ENCODE measurements around the gene CLIP2. TPM values are rescaled to one million over a fixed set of nuclear protein-coding genes. Genes with fewer than 3 reads are reported as not detected.
A peak's percentile ranks its signal among the peaks of the same experiment; 100 is the strongest.

The CLIP2 gene
- total RNA-seq, 1 donor from 2014 or later, result 32.6 TPM

- TF ChIP-seq CTCF (IDR thresholded peaks at IDR 0.05), result no peak
- H3K36me3 Mint-ChIP-seq (ENCODE audit: low read depth), result no peaks in the 10 kb centered on the region
- H3K27ac Mint-ChIP-seq (ENCODE audit: unreplicated experiment), result no peak overlapping the region
Measured at GRCh38 chr7:74266191-74266963, 22.8 kb upstream of the CLIP2 start.

GRCh38 chr7:74267756-74268565 is 21.2 kb upstream of the CLIP2 start:
- Mint-ChIP-seq H3K27ac (ENCODE audit: unreplicated experiment) (no peak overlapping the region), H3K4me1 (ENCODE audit: low read depth) (peaks cover 20% of the 10 kb centered on the region), H3K36me3 (ENCODE audit: low read depth) (no peaks in the 10 kb centered on the region), H3K4me3 (ENCODE audit: unreplicated experiment) (no peak overlapping the region), H3K27me3 (ENCODE audit: low read depth) (no peaks in the 10 kb centered on the region), H3K9me3 (ENCODE audit: low read depth) (no peaks in the 10 kb centered on the region)
- no peak for TF ChIP-seq CTCF (IDR thresholded peaks at IDR 0.05)
- DNase-seq (ENCODE audit: low spot score), result no peak

More at GRCh38 chr7:74266191-74266963, 22.8 kb upstream of the CLIP2 start:
- Mint-ChIP-seq H3K27me3 (ENCODE audit: low read depth) (no peaks in the 10 kb centered on the region), H3K4me1 (ENCODE audit: low read depth) (peaks cover 7% of the 10 kb centered on the region), H3K9me3 (ENCODE audit: low read depth) (no peaks in the 10 kb centered on the region), H3K4me3 (ENCODE audit: unreplicated experiment) (no peak overlapping the region)
- no peak for DNase-seq (ENCODE audit: low spot score)

GRCh38 chr7:74269757-74270277 is 19.4 kb upstream of the CLIP2 start:
- Mint-ChIP-seq H3K36me3 (ENCODE audit: low read depth) (no peaks in the 10 kb centered on the region), H3K4me3 (ENCODE audit: unreplicated experiment) (peak overlapping the region; percentile 71), H3K27me3 (ENCODE audit: low read depth) (no peaks in the 10 kb centered on the region), H3K4me1 (ENCODE audit: low read depth) (peaks cover 28% of the 10 kb centered on the region), H3K27ac (ENCODE audit: unreplicated experiment) (no peak overlapping the region), H3K9me3 (ENCODE audit: low read depth) (no peaks in the 10 kb centered on the region)
- DNase-seq (ENCODE audit: low spot score), result no peak
- no peak for TF ChIP-seq CTCF (IDR thresholded peaks at IDR 0.05)

- Mint-ChIP-seq H3K27ac (ENCODE audit: unreplicated experiment) (peak overlapping the region; percentile 98), H3K4me3 (ENCODE audit: unreplicated experiment) (peak overlapping the region; percentile 16), H3K36me3 (ENCODE audit: low read depth) (no peaks in the 10 kb centered on the region), H3K9me3 (ENCODE audit: low read depth) (no peaks in the 10 kb centered on the region), H3K27me3 (ENCODE audit: low read depth) (no peaks in the 10 kb centered on the region), H3K4me1 (ENCODE audit: low read depth) (peaks cover 28% of the 10 kb centered on the region)
- no peak for TF ChIP-seq CTCF (IDR thresholded peaks at IDR 0.05)
- no peak for DNase-seq (ENCODE audit: low spot score)
Measured at GRCh38 chr7:74271742-74272141, 17.5 kb upstream of the CLIP2 start.

GRCh38 chr7:74272305-74273038 is 16.7 kb upstream of the CLIP2 start:
- peak overlapping the region; percentile 26 for H3K4me3 Mint-ChIP-seq (ENCODE audit: unreplicated experiment)
- H3K27ac Mint-ChIP-seq (ENCODE audit: unreplicated experiment), result peak overlapping the region; percentile 98

More at GRCh38 chr7:74272305-74273038, 16.7 kb upstream of the CLIP2 start:
- Mint-ChIP-seq H3K27me3 (ENCODE audit: low read depth) (no peaks in the 10 kb centered on the region), H3K4me1 (ENCODE audit: low read depth) (peaks cover 28% of the 10 kb centered on the region), H3K36me3 (ENCODE audit: low read depth) (no peaks in the 10 kb centered on the region), H3K9me3 (ENCODE audit: low read depth) (no peaks in the 10 kb centered on the region)
- no peak for TF ChIP-seq CTCF (IDR thresholded peaks at IDR 0.05)
- DNase-seq (ENCODE audit: low spot score), result no peak

All from chondrocyte (in vitro differentiated cells).